GM12878 (cell line): Measurements from ENCODE around the gene GEMIN7. TPM values are rescaled to one million over a fixed set of nuclear protein-coding genes. Genes with fewer than 3 reads are reported as not detected.

Experiments used
- CBX5 ChIP-seq: sonication (generic); IDR thresholded peaks from 2 replicates; pipeline ENCODE4 v1.6.1; 2016; ENCODE audit warnings: low read depth, moderate library complexity, mild to moderate bottlenecking, inconsistent platforms
- CEBPZ ChIP-seq: fragments of 150-350 bp; IDR thresholded peaks from 2 replicates; pipeline ENCODE4 v1.6.1; 2016; ENCODE audit warnings: low read depth, low read length
- IRF4 ChIP-seq: IDR thresholded peaks from 2 replicates; pipeline ENCODE4 v1.6.1; 2011; ENCODE audit warnings: low read depth, low read length
- MYC ChIP-seq: IDR thresholded peaks from 2 replicates; pipeline ENCODE4 v1.6.1; 2011; ENCODE audit warnings: mild to moderate bottlenecking, low read length, moderate library complexity, inconsistent platforms; ENCODE audit not compliant: insufficient read depth, insufficient replicate concordance, insufficient read length, severe bottlenecking
- NFYB ChIP-seq: IDR thresholded peaks from 2 replicates; pipeline ENCODE4 v1.6.1; 2011; ENCODE audit warnings: low read depth, mild to moderate bottlenecking, low read length, improper control_type of control experiment, moderate library complexity; ENCODE audit not compliant: insufficient read depth
- PBX3 ChIP-seq: IDR thresholded peaks from 2 replicates; pipeline ENCODE4 v1.6.1; 2011; ENCODE audit warnings: mild to moderate bottlenecking, low read depth, low read length, moderate library complexity; ENCODE audit not compliant: insufficient replicate concordance
- PKNOX1 ChIP-seq: fragments of 450-650 bp; IDR thresholded peaks from 2 replicates; pipeline ENCODE4 v1.6.1; 2016; ENCODE audit warnings: mild to moderate bottlenecking
- POLR2AphosphoS2 ChIP-seq: IDR thresholded peaks from 2 replicates; pipeline ENCODE4 v1.6.1; 2011; ENCODE audit warnings: low read depth, mild to moderate bottlenecking, low read length, improper control_type of control experiment, moderate library complexity
- TCF12 ChIP-seq: IDR thresholded peaks from 2 replicates; pipeline ENCODE4 v1.6.1; 2011; ENCODE audit warnings: low read depth, mild to moderate bottlenecking, low read length
- WRNIP1 ChIP-seq: IDR thresholded peaks from 2 replicates; pipeline ENCODE4 v1.6.1; 2011; ENCODE audit warnings: low read depth, low read length, improper control_type of control experiment, borderline replicate concordance
- ZNF622 ChIP-seq: fragments of 450-650 bp; IDR thresholded peaks from 2 replicates; pipeline ENCODE4 v1.6.1; 2017; ENCODE audit warnings: mild to moderate bottlenecking, inconsistent platforms
- ZNF687 ChIP-seq: fragments of 450-650 bp; IDR thresholded peaks from 2 replicates; pipeline ENCODE4 v1.6.1; 2017; ENCODE audit warnings: mild to moderate bottlenecking, moderate library complexity
- polyA plus RNA-seq, 11 experiments: library from polyadenylated mRNA; depleted of rRNA in 4 of 11; unstranded in 6 of 11; stranded (reverse) in 5 of 11; fragments of >200 nt; fragmentation: Nextera tagmentation in 4 of 11; fragmentation: Illumina TruSeq in 1 of 11; extraction: Ambion mirVana in 4 of 11; extraction: Trizol in 1 of 11; gene quantifications; 1 replicate in 1 of 11; 2 replicates in 10 of 11; pipeline versions ENCODE4 v1.2.1 to v1.2.3, GENCODE V29; 2011 to 2016; ENCODE audit warnings: inconsistent platforms in 2 of 11, missing spikeins in 2 of 11, low read depth in 1 of 11
- total RNA-seq, 4 experiments: library from RNA; depleted of rRNA in 3 of 4; stranded (reverse); fragments of >200 nt in 3 of 4; fragmentation: Illumina TruSeq in 1 of 4; extraction: Trizol in 1 of 4; gene quantifications; 2 replicates each; pipeline versions ENCODE4 v1.2.1 to v1.2.3, GENCODE V29; 2013 to 2021

GEMIN7 gene
- total and polyA plus RNA-seq, 10 of the 15 experiments (the other 5 are each of a cell fraction or from before 2014, with no cell fraction given) = 21.1 to 76.7 (median 44.9) TPM

GRCh38 chr19:45125975-45126493 lies 47.0 kb downstream of the GEMIN7 start (continued):
- TF ChIP-seq MYC = peak; percentile 39
- TF ChIP-seq PBX3 = no peak
- TF ChIP-seq WRNIP1 = no peak
- no peak for TF ChIP-seq POLR2AphosphoS2
- 0 out of 2 replicates have a peak, but pooled peaks have one; percentile 6 for TF ChIP-seq TCF12
- TF ChIP-seq PKNOX1 = no peak
- TF ChIP-seq IRF4 = 0 out of 2 replicates have a peak, but pooled peaks have one; percentile 22
- TF ChIP-seq CEBPZ = no peak
- TF ChIP-seq ZNF687 = no peak
- no peak for TF ChIP-seq ZNF622
- TF ChIP-seq CBX5 = no peak
- no peak for TF ChIP-seq NFYB
